Uterus (tissue), 4 donors: Measurements from ENCODE around the gene PYY. TPM values are rescaled to one million over a fixed set of nuclear protein-coding genes. Genes with fewer than 3 reads are reported as not detected.
A peak's percentile ranks its signal among the peaks of the same experiment; 100 is the strongest.

Experiments
- DNase-seq, 2 donors: peaks; one replicate each; pipeline ENCODE4 v3.0.0-alpha.2; 2019 to 2020
- H3K27ac ChIP-seq, 2 donors: fragments of 200-600 bp; sonication (generic); 1 replicate in 1 of 2; 2 replicates in 1 of 2; pipeline ENCODE4 v1.5.1; 2016 to 2018
- H3K27me3 ChIP-seq, 2 donors: fragments of 200-600 bp; sonication (generic); one replicate each; pipeline ENCODE4 v1.5.1; 2018 to 2019; ENCODE audit warnings: control low read depth in 1 of 2
- H3K36me3 ChIP-seq, 2 donors: fragments of 200-600 bp; sonication (generic); one replicate each; pipeline ENCODE4 v1.5.1; 2019; ENCODE audit warnings: control low read depth in 1 of 2
- H3K4me1 ChIP-seq, 2 donors: fragments of 200-600 bp; sonication (generic); one replicate each; pipeline ENCODE4 v1.5.1; 2018 to 2019; ENCODE audit warnings: control low read depth in 1 of 2
- H3K4me3 ChIP-seq, 2 donors: fragments of 200-600 bp; sonication (generic); 1 replicate in 1 of 2; 2 replicates in 1 of 2; pipeline ENCODE4 v1.5.1; 2018 to 2019; ENCODE audit warnings: mild to moderate bottlenecking in 1 of 2
- H3K9me3 ChIP-seq, 2 donors: fragments of 200-600 bp; sonication (generic); one replicate each; pipeline ENCODE4 v1.5.1; 2019; ENCODE audit warnings: control low read depth in 1 of 2
- CTCF ChIP-seq, 4 experiments: fragments of 200-600 bp in 2 of 4; fragments of 450-650 bp in 2 of 4; sonication (generic) in 2 of 4; IDR thresholded peaks; one replicate each; pipeline ENCODE4 v1.5.1; 2016 to 2019; ENCODE audit warnings: antibody characterized with exemption in 4 of 4, mild to moderate bottlenecking in 2 of 4, moderate library complexity in 1 of 4
- POLR2A ChIP-seq, 2 donors: fragments of 450-650 bp; IDR thresholded peaks; one replicate each; pipeline ENCODE4 v1.6.1; 2016; ENCODE audit warnings: antibody characterized with exemption in 2 of 2, mild to moderate bottlenecking in 1 of 2, moderate library complexity in 1 of 2
- intact Hi-C: fragments of 100-400 bp; cut with DNase I; formaldehyde crosslinking; loops from one replicate; pipeline ENCODE4 v1.15.1; 2023; ENCODE audit warnings: low total_unique reads
- total RNA-seq, 4 donors: library from RNA; depleted of rRNA in 3 of 4; stranded (reverse); fragments of >200 nt in 3 of 4; gene quantifications; one replicate each; pipeline versions ENCODE4 v1.1.0 to v1.2.4, GENCODE V29; 2014 to 2023
- donor health status: DM: yes; HTN: yes; CAD: no.

The PYY gene
- total RNA-seq, 4 donors from 2014 or later = not detected

- Histone ChIP-seq H3K4me3 (no peak overlapping the region), H3K27ac (no peak overlapping the region)
- intact Hi-C loops = no loop called here
These were observed 41.0 kb downstream of the PYY start for GRCh38 chr17:43912635-43913304.

DNA sequence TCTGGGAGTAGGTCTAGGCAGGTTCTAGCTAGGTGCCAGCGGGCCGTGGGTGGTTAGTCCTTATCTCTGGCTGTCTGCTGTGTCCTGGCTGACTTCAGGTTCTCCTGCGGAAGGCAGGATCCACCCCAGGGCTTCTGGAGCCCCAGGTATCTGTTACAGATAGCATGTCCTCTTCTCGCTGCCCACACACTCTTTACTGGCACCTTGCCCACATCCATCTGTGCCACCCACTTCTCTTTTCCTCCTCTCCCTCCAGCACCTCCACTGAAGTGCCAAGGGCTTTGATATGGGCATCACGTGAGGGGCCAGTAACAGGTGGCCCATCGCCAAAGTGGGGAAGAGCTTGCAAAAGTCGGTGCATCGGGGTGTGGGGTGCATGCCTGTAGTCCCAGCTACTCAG lies 41.8 kb downstream of the PYY start:
- intact Hi-C loops = no loop called here
- no peaks in the 10 kb centered on the region for H3K4me1 ChIP-seq
- H3K27me3 ChIP-seq = no peaks in the 10 kb centered on the region
- H3K27ac ChIP-seq = no peak overlapping the region
- DNase-seq = no peak
- no peaks in the 10 kb centered on the region for H3K9me3 ChIP-seq
- no peak overlapping the region for H3K4me3 ChIP-seq
- no peak for TF ChIP-seq POLR2A (IDR thresholded peaks at IDR 0.05)
- no peak for TF ChIP-seq CTCF (IDR thresholded peaks at IDR 0.05)
- H3K36me3 ChIP-seq = no peaks in the 10 kb centered on the region

More at GRCh38 chr17:43912635-43913304, 41.0 kb downstream of the PYY start:
- Histone ChIP-seq H3K27me3 (no peaks in the 10 kb centered on the region), H3K4me1 (no peaks in the 10 kb centered on the region), H3K9me3 (no peaks in the 10 kb centered on the region), H3K36me3 (no peaks in the 10 kb centered on the region)
- TF ChIP-seq CTCF (IDR thresholded peaks at IDR 0.05) (no peak), POLR2A (IDR thresholded peaks at IDR 0.05) (no peak)
- DNase-seq = no peak

DNA sequence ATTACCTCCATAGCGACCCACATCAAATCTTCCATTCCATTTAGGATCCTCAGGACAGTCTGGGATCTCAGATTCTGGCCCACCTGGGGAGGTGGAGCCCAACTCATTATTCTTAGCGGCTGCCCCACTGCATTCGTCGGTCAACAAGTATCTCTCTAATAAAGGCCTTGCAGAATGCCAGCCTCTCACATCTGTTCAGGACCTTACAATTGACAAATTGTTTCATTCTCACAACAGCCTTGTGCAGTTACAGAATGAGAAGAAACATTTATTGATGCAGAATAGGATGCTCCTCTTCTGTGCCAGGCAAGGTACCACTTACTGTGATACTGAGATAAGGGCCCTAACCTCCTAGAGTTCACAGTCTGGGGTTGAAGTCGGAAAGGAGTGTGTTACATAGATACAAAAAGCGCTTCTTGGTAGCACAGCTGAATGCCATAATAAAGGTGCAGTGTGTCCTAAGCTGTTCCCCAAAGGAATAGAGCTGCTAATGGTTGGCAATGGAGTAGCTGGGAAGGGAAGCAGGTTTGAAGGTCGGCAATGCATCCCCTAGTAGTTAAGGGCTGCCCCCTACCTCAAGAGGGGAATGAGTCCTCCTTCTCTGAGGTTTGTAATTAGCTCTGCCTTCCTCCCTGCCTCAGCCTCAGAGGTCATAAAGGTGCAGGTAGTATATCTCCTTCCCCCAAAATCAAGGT lies 44.1 kb downstream of the PYY start:
- intact Hi-C loops = no loop called here
- H3K27me3 ChIP-seq = no peaks in the 10 kb centered on the region

GRCh38 chr17:43907998-43908721 lies 45.6 kb downstream of the PYY start:
- Histone ChIP-seq H3K4me3 (peak overlapping the region; percentile 68 to 88), H3K27ac (peak overlapping the region; percentile 84 to 91), H3K9me3 (no peaks in the 10 kb centered on the region), H3K36me3 (no peaks in the 10 kb centered on the region), H3K27me3 (no peaks in the 10 kb centered on the region), H3K4me1 (peaks cover 0 to 12% of the 10 kb centered on the region in 2 donors)
- TF ChIP-seq POLR2A (IDR thresholded peaks at IDR 0.05) (peak; percentile 29 to 53), CTCF (IDR thresholded peaks at IDR 0.05) (peak in 1 of 4 experiments; percentile 30)
- peak; percentile 80 to 82 for DNase-seq
- intact Hi-C loops = no loop called here

More for the DNA sequence above, 44.1 kb downstream of the PYY start:
- Histone ChIP-seq H3K4me1 (peaks cover 0 to 12% of the 10 kb centered on the region in 2 donors), H3K36me3 (no peaks in the 10 kb centered on the region), H3K9me3 (no peaks in the 10 kb centered on the region), H3K4me3 (no peak overlapping the region), H3K27ac (no peak overlapping the region)
- no peak for DNase-seq
- TF ChIP-seq CTCF (IDR thresholded peaks at IDR 0.05) (no peak), POLR2A (IDR thresholded peaks at IDR 0.05) (no peak)
